Measurements from ENCODE around the gene JSRP1. TPM values are rescaled to one million over a fixed set of nuclear protein-coding genes. Genes with fewer than 3 reads are reported as not detected.

JSRP1 gene
- total and polyA plus RNA-seq, 2 donors = 0.90 to 1.3 TPM

DNA sequence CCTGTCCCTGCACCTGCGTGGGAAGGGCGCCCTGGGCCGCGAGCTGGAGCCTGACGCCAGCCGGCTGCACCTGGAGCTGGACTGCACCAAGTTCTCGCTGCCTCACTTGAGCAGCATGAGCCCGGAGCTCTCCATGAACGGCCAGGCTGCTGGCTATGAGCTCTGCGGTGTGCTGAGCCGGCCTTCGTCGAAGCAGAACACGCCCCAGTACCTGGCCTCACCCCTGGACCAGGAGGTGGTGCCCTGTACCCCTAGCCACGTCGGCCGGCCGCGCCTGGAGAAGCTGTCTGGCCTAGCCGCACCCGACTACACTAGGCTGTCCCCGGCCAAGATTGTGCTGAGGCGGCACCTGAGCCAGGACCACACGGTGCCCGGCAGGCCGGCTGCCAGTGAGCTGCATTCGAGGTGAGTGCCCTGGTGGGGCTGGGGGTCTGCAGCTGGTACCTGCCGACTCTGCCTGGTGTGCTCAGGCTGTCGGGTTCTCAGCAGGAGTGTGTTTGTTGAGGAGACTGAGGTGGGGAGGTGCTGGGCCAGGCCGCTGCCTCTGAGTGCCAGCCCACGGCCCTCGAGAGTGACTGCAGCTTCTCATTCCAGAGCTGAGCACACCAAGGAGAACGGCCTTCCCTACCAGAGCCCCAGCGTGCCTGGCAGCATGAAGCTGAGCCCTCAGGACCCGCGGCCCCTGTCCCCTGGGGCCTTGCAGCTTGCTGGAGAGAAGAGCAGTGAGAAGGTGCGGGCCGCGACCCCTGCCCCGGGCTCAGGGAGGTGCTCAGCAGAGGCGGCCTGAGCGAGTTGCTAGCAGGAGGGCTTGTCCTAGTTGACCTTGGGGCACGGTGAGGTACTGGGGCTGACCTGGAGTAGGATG, 39.6 kb downstream of the JSRP1 start:
- WGBS = 97% methylated on average over 43 of the region's 43 CpGs
- Histone ChIP-seq H3K36me3 (ENCODE audit: control insufficient read depth in 2 of 2, insufficient read depth in 2 of 2, low read length in 1 of 2) (peaks cover 89 to 95% of the 10 kb centered on the region in 2 donors), H3K4me3 (ENCODE audit: low read length in 2 of 2) (no peak overlapping the region), H3K27ac (ENCODE audit: low read depth in 1 of 2, low read length in 1 of 2) (no peak overlapping the region), H3K9me3 (ENCODE audit: control insufficient read depth in 2 of 2, insufficient read depth in 1 of 2, low read length in 1 of 2) (no peaks in the 10 kb centered on the region), H3K27me3 (ENCODE audit: control insufficient read depth in 2 of 2, insufficient read depth in 1 of 2, low read length in 1 of 2) (no peaks in the 10 kb centered on the region), H3K4me1 (ENCODE audit: control insufficient read depth in 2 of 2, insufficient read depth in 2 of 2, low read length in 2 of 2) (peaks cover 0 to 26% of the 10 kb centered on the region in 2 donors)
- no peak for DNase-seq (ENCODE audit: low read depth in 6 of 9, low spot score in 9 of 9)

GRCh38 chr19:2215281-2215751, 40.9 kb downstream of the JSRP1 start:
- no peaks in the 10 kb centered on the region for H3K27me3 ChIP-seq (ENCODE audit: control insufficient read depth in 2 of 2, insufficient read depth in 1 of 2, low read length in 1 of 2)
- H3K4me1 ChIP-seq (ENCODE audit: control insufficient read depth in 2 of 2, insufficient read depth in 2 of 2, low read length in 2 of 2) = peaks cover 0 to 26% of the 10 kb centered on the region in 2 donors
- H3K27ac ChIP-seq (ENCODE audit: low read depth in 1 of 2, low read length in 1 of 2) = peak overlapping the region in 1 of 2 donors; percentile 42
- no peak for DNase-seq (ENCODE audit: low read depth in 6 of 9, low spot score in 9 of 9)
- H3K36me3 ChIP-seq (ENCODE audit: control insufficient read depth in 2 of 2, insufficient read depth in 2 of 2, low read length in 1 of 2) = peaks cover 91 to 97% of the 10 kb centered on the region in 2 donors
- WGBS = 90% methylated on average over 31 of the region's 31 CpGs
- no peak overlapping the region for H3K4me3 ChIP-seq (ENCODE audit: low read length in 2 of 2)
- H3K9me3 ChIP-seq (ENCODE audit: control insufficient read depth in 2 of 2, insufficient read depth in 1 of 2, low read length in 1 of 2) = no peaks in the 10 kb centered on the region

GRCh38 chr19:2214251-2214650, 42.0 kb downstream of the JSRP1 start:
- peak overlapping the region in 1 of 2 donors; percentile 49 for H3K27ac ChIP-seq (ENCODE audit: low read depth in 1 of 2, low read length in 1 of 2)
- H3K4me1 ChIP-seq (ENCODE audit: control insufficient read depth in 2 of 2, insufficient read depth in 2 of 2, low read length in 2 of 2) = peaks cover 0 to 26% of the 10 kb centered on the region in 2 donors
- peaks cover 91 to 96% of the 10 kb centered on the region in 2 donors for H3K36me3 ChIP-seq (ENCODE audit: control insufficient read depth in 2 of 2, insufficient read depth in 2 of 2, low read length in 1 of 2)
- DNase-seq (ENCODE audit: low read depth in 6 of 9, low spot score in 9 of 9) = no peak
- WGBS = 98% methylated on average over 17 of the region's 17 CpGs
- no peaks in the 10 kb centered on the region for H3K27me3 ChIP-seq (ENCODE audit: control insufficient read depth in 2 of 2, insufficient read depth in 1 of 2, low read length in 1 of 2)
- H3K4me3 ChIP-seq (ENCODE audit: low read length in 2 of 2) = no peak overlapping the region
- no peaks in the 10 kb centered on the region for H3K9me3 ChIP-seq (ENCODE audit: control insufficient read depth in 2 of 2, insufficient read depth in 1 of 2, low read length in 1 of 2)

DNA sequence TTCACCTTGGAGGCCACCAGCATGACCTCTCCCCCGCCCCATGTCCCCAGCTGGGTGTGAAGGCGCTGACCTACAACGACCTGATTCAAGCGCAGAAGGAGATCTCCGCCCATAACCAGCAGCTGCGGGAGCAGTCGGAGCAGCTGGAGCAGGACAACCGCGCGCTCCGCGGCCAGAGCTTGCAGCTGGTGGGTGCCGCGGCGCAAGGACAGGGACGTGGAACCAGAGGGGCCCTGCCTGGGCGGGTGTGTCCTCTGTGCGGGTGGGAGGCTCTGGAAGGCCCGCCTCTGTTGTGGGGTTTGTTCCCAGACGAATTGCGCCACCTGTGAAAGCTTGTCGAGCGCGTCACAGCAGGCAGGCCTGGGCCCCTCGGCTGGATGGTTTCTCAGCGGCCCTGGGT, 42.4 kb downstream of the JSRP1 start:
- Histone ChIP-seq H3K4me1 (ENCODE audit: control insufficient read depth in 2 of 2, insufficient read depth in 2 of 2, low read length in 2 of 2) (peaks cover 0 to 26% of the 10 kb centered on the region in 2 donors), H3K27me3 (ENCODE audit: control insufficient read depth in 2 of 2, insufficient read depth in 1 of 2, low read length in 1 of 2) (no peaks in the 10 kb centered on the region), H3K4me3 (ENCODE audit: low read length in 2 of 2) (no peak overlapping the region), H3K36me3 (ENCODE audit: control insufficient read depth in 2 of 2, insufficient read depth in 2 of 2, low read length in 1 of 2) (peaks cover 91 to 96% of the 10 kb centered on the region in 2 donors), H3K9me3 (ENCODE audit: control insufficient read depth in 2 of 2, insufficient read depth in 1 of 2, low read length in 1 of 2) (no peaks in the 10 kb centered on the region), H3K27ac (ENCODE audit: low read depth in 1 of 2, low read length in 1 of 2) (no peak overlapping the region)
- whole genome bisulfite sequencing = 92% methylated on average over 26 of the region's 26 CpGs
- no peak for DNase-seq (ENCODE audit: low read depth in 6 of 9, low spot score in 9 of 9)

GRCh38 chr19:2212861-2213711, 43.1 kb downstream of the JSRP1 start:
- no peak overlapping the region for H3K4me3 ChIP-seq (ENCODE audit: low read length in 2 of 2)
- peaks cover 90 to 98% of the 10 kb centered on the region in 2 donors for H3K36me3 ChIP-seq (ENCODE audit: control insufficient read depth in 2 of 2, insufficient read depth in 2 of 2, low read length in 1 of 2)
- 98% methylated on average over 21 of the region's 21 CpGs for WGBS
- peaks cover 0 to 26% of the 10 kb centered on the region in 2 donors for H3K4me1 ChIP-seq (ENCODE audit: control insufficient read depth in 2 of 2, insufficient read depth in 2 of 2, low read length in 2 of 2)
- no peaks in the 10 kb centered on the region for H3K9me3 ChIP-seq (ENCODE audit: control insufficient read depth in 2 of 2, insufficient read depth in 1 of 2, low read length in 1 of 2)
- DNase-seq (ENCODE audit: low read depth in 6 of 9, low spot score in 9 of 9) = no peak
- H3K27ac ChIP-seq (ENCODE audit: low read depth in 1 of 2, low read length in 1 of 2) = no peak overlapping the region
- H3K27me3 ChIP-seq (ENCODE audit: control insufficient read depth in 2 of 2, insufficient read depth in 1 of 2, low read length in 1 of 2) = no peaks in the 10 kb centered on the region

DNA sequence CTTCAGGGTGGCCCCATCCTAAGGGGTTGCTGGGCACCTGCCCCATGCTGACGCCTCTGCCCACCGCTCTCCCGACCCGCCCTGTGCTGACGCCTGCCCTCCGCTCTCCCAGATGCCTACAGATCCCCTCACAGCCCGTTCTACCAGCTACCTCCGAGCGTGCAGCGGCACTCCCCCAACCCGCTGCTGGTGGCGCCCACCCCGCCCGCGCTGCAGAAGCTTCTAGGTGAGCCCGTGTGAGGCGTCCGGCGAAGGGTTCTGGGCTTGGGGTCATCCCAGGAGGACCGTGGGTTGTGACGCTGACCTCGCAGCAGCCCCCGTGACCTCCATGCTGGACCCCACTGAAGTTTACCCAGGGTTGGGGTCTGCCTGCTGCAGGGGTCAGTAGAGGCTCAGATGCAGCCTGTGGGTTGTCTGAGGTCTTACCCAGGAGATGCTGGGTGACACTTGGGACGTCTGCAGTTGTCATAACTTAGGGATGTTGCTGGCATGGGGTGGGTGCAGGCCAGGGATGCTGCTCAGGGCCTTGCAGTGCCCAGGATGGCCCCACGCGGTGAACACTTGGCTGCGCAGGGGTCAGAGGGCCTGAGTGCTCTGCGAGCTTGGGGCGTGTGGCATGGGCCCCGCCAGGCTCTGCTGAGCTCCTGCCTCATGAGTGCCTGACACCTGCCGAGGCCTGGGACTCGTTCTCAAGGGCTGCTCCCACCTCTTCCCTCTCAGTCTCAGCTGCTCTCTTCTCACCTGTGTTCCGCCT, 45.1 kb downstream of the JSRP1 start:
- H3K4me1 ChIP-seq (ENCODE audit: control insufficient read depth in 2 of 2, insufficient read depth in 2 of 2, low read length in 2 of 2) = peaks cover 0 to 23% of the 10 kb centered on the region in 2 donors
- no peak overlapping the region for H3K4me3 ChIP-seq (ENCODE audit: low read length in 2 of 2)
- 98% methylated on average over 33 of the region's 33 CpGs for WGBS
- no peak for DNase-seq (ENCODE audit: low read depth in 6 of 9, low spot score in 9 of 9)
- H3K27me3 ChIP-seq (ENCODE audit: control insufficient read depth in 2 of 2, insufficient read depth in 1 of 2, low read length in 1 of 2) = no peaks in the 10 kb centered on the region
- H3K27ac ChIP-seq (ENCODE audit: low read depth in 1 of 2, low read length in 1 of 2) = no peak overlapping the region
- no peaks in the 10 kb centered on the region for H3K9me3 ChIP-seq (ENCODE audit: control insufficient read depth in 2 of 2, insufficient read depth in 1 of 2, low read length in 1 of 2)
- H3K36me3 ChIP-seq (ENCODE audit: control insufficient read depth in 2 of 2, insufficient read depth in 2 of 2, low read length in 1 of 2) = peaks cover 81 to 95% of the 10 kb centered on the region in 2 donors

GRCh38 chr19:2210206-2210605, 46.0 kb downstream of the JSRP1 start:
- DNase-seq (ENCODE audit: low read depth in 6 of 9, low spot score in 9 of 9) = no peak
- no peak overlapping the region for H3K27ac ChIP-seq (ENCODE audit: low read depth in 1 of 2, low read length in 1 of 2)
- H3K4me3 ChIP-seq (ENCODE audit: low read length in 2 of 2) = no peak overlapping the region
- peaks cover 75 to 85% of the 10 kb centered on the region in 2 donors for H3K36me3 ChIP-seq (ENCODE audit: control insufficient read depth in 2 of 2, insufficient read depth in 2 of 2, low read length in 1 of 2)
- peaks cover 0 to 17% of the 10 kb centered on the region in 2 donors for H3K4me1 ChIP-seq (ENCODE audit: control insufficient read depth in 2 of 2, insufficient read depth in 2 of 2, low read length in 2 of 2)
- no peaks in the 10 kb centered on the region for H3K27me3 ChIP-seq (ENCODE audit: control insufficient read depth in 2 of 2, insufficient read depth in 1 of 2, low read length in 1 of 2)
- no peaks in the 10 kb centered on the region for H3K9me3 ChIP-seq (ENCODE audit: control insufficient read depth in 2 of 2, insufficient read depth in 1 of 2, low read length in 1 of 2)
- WGBS = 98% methylated on average over 21 of the region's 21 CpGs

- no peak for DNase-seq (ENCODE audit: low read depth in 6 of 9, low spot score in 9 of 9)
- WGBS = 98% methylated on average over 17 of the region's 17 CpGs
- Histone ChIP-seq H3K4me1 (ENCODE audit: control insufficient read depth in 2 of 2, insufficient read depth in 2 of 2, low read length in 2 of 2) (peaks cover 0 to 10% of the 10 kb centered on the region in 2 donors), H3K27ac (ENCODE audit: low read depth in 1 of 2, low read length in 1 of 2) (no peak overlapping the region), H3K36me3 (ENCODE audit: control insufficient read depth in 2 of 2, insufficient read depth in 2 of 2, low read length in 1 of 2) (peaks cover 72 to 80% of the 10 kb centered on the region in 2 donors), H3K4me3 (ENCODE audit: low read length in 2 of 2) (no peak overlapping the region), H3K9me3 (ENCODE audit: control insufficient read depth in 2 of 2, insufficient read depth in 1 of 2, low read length in 1 of 2) (no peaks in the 10 kb centered on the region), H3K27me3 (ENCODE audit: control insufficient read depth in 2 of 2, insufficient read depth in 1 of 2, low read length in 1 of 2) (no peaks in the 10 kb centered on the region)
These were observed 46.8 kb downstream of the JSRP1 start for GRCh38 chr19:2209408-2209807.

Data from thymus (tissue), 11 donors.